G401 (cell line): ENCODE data around the gene STX17. TPM values are rescaled to one million over a fixed set of nuclear protein-coding genes. Genes with fewer than 3 reads are reported as not detected.
"Not testable (repeated sequence)": the region's sequence is repeated elsewhere in the genome, so short reads cannot be mapped to it uniquely, and the experiment has no call there.

Experiments
- DNase-seq: peaks from one replicate; pipeline ENCODE4 v3.0.0-alpha.2; 2015; ENCODE audit warnings: low spot score
- in situ Hi-C: cut with HindIII; loops from 2 replicates; pipeline ENCODE4 v1.10.0; 2016; ENCODE audit warnings: low sequenced_read_pairs, mixed read lengths
- total RNA-seq: library from RNA; depleted of rRNA; stranded (reverse); fragments of >200 nt; shearing (Covaris generic); gene quantifications from 2 replicates; pipeline ENCODE4 v1.2.3, GENCODE V29; 2014

Gene STX17
- total RNA-seq, 1 experiment from 2014 or later: 11.8 TPM

DNA sequence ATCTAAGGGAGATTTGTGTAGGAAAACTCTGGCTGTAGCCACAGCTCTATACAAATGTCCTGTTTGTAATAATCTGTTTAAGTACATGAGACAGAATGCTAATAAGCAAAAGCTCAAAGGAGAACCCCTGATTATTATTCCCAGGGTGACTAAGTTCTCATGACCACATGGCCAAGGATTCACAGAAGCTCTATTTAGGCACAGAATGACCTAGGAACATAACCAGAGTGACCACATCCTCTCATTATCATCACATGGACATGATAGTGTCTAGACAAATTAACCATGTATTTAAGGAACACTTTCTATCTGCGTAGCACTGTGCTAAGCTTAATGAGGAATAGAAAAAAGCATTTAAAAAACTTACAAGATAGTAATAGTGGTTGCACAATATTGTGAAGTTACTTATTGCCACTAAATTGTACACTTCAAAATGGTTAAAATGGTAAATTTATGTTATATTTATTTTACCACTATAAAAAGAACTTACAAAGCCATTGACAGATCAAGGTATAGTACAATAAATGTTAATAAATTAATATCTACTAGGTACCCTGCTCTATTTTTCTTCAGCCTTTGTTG is 56.3 kb downstream of the STX17 start:
- no peak for DNase-seq
- in situ Hi-C loops: no loop called here

- no peak for DNase-seq
- in situ Hi-C loops: no loop called here
Observed at GRCh38 chr9:99964336-99964735, 57.9 kb downstream of the STX17 start.

DNA sequence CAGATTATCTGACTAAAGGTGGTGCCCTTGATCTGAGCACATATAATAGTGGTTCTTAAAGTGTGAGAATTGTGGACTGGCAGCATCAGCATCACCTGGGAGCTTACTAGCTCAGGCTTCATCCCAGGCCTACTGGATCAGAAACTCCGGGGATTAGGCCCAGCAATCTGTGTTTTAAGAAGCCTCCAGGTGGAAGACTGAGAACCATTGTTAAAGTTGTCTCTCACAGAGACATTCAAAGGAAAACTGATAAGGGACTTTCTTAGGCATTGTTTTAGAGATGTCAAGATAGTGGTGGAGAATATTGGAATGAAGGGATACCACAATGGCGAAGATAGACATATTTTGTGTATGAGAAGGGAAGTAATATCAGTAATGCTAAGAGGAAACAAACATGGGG is 59.5 kb downstream of the STX17 start:
- no peak for DNase-seq
- in situ Hi-C loops: no loop called here

DNA sequence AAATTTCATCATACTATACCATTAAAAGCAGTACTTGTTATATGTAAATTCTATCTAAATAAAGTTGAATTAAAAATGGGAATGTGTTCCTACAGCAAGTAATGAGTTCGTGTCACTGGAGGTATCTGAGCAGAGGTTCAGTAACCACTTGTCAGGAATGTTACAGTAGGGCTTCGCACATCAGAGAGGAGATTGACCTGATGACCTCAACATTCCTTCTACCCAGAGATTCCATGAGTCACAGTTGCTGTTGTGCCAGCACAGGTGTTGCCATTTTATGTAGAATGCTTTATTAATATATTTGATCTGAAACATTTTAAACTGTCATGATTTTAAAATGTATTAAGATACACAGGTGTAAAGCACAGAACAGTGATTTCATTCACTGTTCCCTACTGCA is 60.3 kb downstream of the STX17 start:
- DNase-seq: no peak
- in situ Hi-C loops: no loop called here

DNA sequence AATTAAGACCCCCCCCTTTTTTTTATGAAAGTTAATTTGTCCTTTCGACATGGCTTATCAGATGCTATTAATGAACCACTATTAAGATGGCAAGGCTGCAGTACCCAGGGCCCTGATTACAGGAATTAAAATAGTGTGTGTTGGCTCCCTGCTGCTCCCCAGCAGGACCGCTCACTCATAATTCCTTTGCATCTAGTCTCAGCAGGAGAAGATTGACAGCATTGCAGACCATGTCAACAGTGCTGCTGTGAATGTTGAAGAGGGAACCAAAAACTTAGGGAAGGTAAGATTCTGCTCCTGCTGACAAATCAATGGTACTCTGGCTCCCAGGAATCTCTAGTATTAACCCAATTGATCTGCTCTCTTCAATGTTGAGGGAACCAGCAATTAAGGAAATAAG is 61.0 kb downstream of the STX17 start:
- DNase-seq: no peak
- in situ Hi-C loops: no loop called here

GRCh38 chr9:99970481-99970880 is 64.0 kb downstream of the STX17 start:
- in situ Hi-C loops: no loop called here
- DNase-seq: no peak

DNA sequence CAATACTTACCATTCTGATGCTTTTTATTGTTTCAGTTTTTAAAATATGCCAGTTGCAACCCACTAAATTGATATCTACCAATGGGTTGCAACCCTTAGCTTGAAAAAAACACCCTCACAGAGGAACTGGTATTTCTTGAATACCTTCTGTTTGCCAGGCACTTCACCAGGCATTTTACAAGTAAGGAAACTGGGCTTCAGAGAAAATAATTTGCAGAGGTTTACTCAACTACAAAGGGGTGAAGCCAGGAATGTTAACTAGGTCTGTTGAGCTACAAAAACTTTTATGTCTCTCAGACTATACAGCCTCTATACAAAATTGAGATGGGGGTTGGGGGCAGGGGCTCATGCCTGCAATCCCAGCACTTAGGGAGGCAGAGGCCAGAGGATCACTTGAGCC is 65.0 kb downstream of the STX17 start:
- in situ Hi-C loops: no loop called here
- DNase-seq: no peak

DNA sequence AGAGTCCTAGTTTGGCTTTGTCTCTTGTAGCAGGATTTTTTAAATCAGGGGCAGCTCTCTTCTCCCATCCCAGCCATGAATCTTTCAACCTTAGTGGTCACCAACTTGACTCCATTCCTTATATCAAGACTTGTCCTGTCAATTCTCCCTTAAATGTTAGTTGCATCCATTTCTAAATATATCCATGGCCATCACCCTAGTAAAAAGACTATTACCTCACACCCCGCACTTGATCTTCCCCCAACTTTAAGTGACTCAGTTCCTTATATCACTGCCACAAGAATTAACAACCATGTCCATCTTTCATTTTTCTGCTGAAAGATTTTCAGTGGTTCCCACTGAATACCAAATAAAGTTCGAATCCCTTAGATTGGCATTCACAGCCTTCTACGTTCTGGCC is 67.0 kb downstream of the STX17 start:
- in situ Hi-C loops: no loop called here

DNA sequence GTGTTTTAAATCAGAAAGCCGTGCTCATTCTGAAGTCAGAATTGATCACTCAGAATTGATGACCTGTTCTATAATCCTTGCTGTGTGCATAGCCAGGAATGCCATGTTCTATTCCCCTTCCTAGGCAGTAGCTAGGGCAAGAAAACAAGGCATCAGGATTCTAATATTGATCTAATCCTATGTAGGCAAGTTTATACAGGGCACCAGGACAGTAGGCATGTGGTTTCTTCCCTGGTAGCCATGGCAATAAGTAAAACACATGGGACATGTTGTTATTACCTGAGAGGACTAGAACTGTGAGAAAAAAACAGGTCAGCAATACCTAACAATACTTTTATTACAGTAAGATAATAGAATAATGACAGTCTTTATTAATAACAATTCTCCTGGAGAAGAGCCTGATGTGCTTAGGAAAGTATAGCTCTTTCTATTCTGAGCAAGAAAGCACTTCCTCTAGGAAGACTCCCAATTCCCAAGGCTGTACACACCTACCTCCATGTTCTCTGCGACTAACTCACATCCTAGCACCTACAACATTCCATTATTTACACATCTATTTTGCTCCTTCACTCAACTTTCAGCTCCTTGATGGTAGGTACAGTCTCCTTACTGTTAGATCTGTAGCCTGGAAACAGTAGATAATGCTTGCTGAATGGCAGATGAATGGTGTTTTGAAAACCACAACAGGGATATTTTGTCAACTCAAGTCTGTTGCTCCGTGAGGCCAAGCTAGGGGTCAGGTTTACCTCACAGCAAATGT is 70.8 kb downstream of the STX17 start:
- in situ Hi-C loops: no loop called here

More for the DNA sequence above, 67.0 kb downstream of the STX17 start:
- DNase-seq: no peak

DNA sequence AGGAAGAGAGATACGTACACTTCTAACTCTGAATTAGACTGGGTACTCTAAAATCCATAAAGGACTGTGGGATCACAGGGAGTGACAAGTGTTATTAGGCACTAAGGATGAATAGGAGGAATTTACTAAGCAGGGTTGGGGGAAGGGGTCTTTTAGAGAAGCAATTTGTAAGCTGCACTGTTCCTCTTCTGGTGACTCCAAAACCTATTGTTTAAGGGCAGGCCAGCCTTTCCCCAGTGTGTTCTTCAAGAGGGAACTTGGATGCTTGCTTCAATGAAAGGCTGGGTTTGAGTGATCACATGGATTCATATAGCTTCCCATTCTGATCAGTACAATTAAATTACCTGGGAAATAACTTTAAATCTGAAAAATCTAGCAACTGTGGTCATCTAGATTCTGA is 71.8 kb downstream of the STX17 start:
- no peak for DNase-seq
- in situ Hi-C loops: no loop called here

More for the DNA sequence above, 70.8 kb downstream of the STX17 start:
- DNase-seq: no peak

GRCh38 chr9:99980598-99980997 is 74.1 kb downstream of the STX17 start:
- in situ Hi-C loops: no loop called here
- DNase-seq: no peak

GRCh38 chr9:99986642-99987041 is 80.2 kb downstream of the STX17 start:
- in situ Hi-C loops: no loop called here
- no peak for DNase-seq

- DNase-seq, in situ Hi-C loops: not testable (repeated sequence)
Observed at GRCh38 chr9:99990508-99990907, 84.1 kb downstream of the STX17 start.

DNA sequence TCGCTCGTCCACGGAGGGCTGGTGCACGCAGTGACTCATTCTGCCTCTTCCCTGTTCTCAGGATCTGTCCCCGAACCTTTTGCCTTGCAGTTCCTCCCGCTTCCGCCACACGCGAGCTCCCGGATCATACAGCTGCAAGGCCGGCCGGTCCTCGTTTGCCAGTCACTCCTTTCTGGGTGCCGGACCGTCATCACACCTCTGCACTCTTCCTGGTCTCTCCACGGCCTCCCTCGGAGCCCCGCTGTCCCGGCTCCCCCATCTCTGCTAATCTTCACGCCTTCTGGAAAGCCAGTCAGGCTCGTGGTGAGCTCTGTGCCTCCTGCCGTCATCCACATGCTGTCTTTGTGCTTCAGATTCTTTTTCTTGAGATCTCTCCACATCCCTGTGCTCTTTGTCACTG is 91.8 kb downstream of the STX17 start:
- in situ Hi-C loops: no loop called here
- no peak for DNase-seq

DNA sequence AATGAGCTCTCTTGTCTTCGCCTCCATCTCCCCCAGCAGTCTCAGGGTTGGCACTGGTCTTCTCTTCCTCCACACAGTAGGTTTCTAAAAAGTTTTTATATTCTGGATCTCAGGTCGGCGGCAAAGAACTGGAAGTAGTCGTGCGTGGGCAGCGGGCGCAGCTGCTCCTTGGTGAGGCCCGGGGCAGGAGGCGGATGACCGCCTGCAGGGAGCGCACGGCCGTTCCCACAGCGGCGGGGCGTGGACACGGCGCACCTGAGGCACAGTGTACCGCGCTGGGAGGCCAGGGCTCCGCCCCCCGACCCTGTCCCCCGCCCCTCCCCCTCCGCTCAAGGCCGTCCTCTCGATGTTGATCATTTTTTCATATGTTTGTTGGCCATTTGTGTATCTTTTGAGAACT is 92.4 kb downstream of the STX17 start:
- DNase-seq: no peak
- in situ Hi-C loops: no loop called here

DNA sequence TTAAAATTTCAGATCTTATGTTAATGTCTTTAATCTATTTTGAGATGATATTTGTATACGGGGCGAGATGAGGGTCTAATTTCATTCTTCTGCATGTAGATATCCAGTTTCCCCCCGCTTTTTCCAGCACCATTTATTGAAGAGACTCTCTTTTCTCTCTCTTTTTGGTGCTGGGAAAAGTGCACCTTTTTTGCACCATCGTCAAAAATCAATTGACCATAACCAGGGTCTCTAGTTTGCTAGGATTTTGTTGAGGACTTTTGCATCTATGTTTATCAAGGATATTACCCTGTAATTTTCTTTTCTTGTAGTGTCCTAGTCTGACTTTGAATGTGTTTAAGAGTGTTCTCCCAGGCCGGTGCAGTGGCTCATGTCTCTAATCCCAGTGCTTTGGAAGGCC is 93.3 kb downstream of the STX17 start:
- DNase-seq: no peak
- in situ Hi-C loops: no loop called here

GRCh38 chr9:100011062-100011681 is 104.7 kb downstream of the STX17 start:
- in situ Hi-C loops: no loop called here
- DNase-seq: no peak

DNA sequence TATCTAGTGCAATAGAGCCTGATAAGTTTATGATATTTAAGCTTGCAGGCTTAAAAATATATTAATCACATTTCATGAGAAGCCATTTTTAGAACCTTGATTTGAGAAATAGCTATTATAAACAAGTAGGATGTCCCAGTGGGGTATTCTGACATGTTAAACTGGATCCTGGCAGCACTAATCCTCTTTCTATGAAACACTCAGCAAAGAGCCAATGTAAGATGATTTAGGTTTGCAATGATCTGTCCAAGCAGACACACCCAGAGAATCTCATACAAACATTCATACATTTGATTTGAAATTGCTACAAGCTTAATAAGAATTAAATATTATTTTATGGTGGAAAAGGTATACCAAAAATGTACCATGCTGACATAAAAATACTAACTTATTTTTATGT is 105.8 kb downstream of the STX17 start:
- in situ Hi-C loops: no loop called here
- DNase-seq: no peak

DNA sequence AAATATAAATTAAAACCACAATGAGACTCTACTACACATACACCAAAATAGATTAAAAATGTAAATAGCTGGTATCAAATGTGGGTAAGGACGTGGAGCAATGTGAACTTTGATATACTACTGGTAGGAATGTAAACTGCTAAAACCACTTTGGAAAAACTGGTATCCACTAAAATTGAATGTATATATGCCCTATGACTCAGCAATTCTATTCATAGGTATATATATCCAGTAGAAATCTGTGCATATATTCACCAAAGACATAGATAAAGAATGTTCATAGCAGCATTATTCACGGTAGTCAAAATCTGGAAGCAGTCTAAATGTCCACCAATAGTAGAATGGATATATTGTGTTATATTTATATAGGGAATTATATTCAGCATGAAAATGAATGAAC is 107.1 kb downstream of the STX17 start:
- in situ Hi-C loops: no loop called here
- DNase-seq: no peak

DNA sequence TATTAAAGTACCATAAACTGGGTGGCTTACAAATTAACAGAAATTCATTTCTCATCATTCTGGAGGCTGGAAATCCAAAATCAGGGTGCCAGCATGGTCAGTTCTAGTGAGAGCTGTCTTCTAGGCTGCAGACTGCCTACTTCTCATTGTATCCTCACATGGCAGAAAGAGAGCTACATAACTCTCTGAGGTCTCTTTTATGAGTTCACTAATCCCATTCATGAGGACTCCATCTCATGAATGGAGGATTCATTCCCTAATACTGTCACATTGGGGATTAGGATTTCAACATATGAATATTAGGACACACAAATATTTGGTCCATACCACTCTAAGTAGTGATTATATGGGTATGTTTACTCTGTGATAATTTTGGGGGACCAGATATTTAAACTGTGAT is 108.4 kb downstream of the STX17 start:
- DNase-seq: no peak
- in situ Hi-C loops: no loop called here

DNA sequence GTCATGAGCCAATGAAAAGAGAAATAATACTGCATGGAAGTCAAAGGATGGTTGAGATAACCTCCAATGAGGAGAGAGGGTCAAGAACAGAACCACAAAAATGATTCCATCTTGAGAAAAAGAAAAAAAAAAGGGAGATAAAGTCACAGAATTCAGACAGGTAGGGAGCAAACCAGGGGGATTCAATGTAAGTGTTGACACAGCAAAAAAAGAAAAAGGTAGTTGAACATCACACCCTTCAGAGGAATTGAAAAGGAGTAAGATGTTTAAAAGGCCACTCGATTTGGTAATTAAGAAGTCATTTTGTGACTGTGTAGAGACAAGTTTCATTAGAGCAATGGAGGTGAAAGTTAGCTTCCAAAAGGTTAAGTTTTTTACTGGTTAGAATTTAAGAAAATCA is 113.1 kb downstream of the STX17 start:
- in situ Hi-C loops: no loop called here
- no peak for DNase-seq
